Astrocyte (in vitro differentiated cells and primary cell): ENCODE measurements around the gene SGPL1. TPM values are rescaled to one million over a fixed set of nuclear protein-coding genes. Genes with fewer than 3 reads are reported as not detected.

Experiments
- DNase-seq: peaks from one replicate; pipeline ENCODE4 v3.0.0-alpha.2; 2010; ENCODE audit warnings: low read depth
- FAIRE-seq: peaks from 2 replicates; lab custom pipeline; 2011; peaks lifted over from hg19 to GRCh38; lab: Jason Lieb, UNC
- H2AFZ ChIP-seq: 2 replicates; pipeline ENCODE4 v1.6.0; 2012; ENCODE audit warnings: low read depth, low read length, inconsistent platforms
- H3K27ac ChIP-seq: 2 replicates; pipeline ENCODE4 v1.5.1; 2011; ENCODE audit warnings: low read depth, low read length, inconsistent platforms
- H3K27me3 ChIP-seq: 2 replicates; pipeline ENCODE4 v1.6.0; 2011; ENCODE audit warnings: low read length, inconsistent platforms; ENCODE audit not compliant: insufficient read depth
- H3K36me3 ChIP-seq: 2 replicates; pipeline ENCODE4 v1.5.1; 2011; ENCODE audit warnings: low read length, inconsistent platforms; ENCODE audit not compliant: insufficient read depth
- H3K4me1 ChIP-seq: 2 replicates; pipeline ENCODE4 v1.5.1; 2011; ENCODE audit warnings: low read length, inconsistent platforms; ENCODE audit not compliant: insufficient read depth
- H3K4me2 ChIP-seq: 2 replicates; pipeline ENCODE4 v1.6.0; 2012; ENCODE audit warnings: low read length, inconsistent platforms
- H3K4me3 ChIP-seq: 2 replicates; pipeline ENCODE4 v1.5.1; 2011; ENCODE audit warnings: low read depth, mild to moderate bottlenecking, low read length, inconsistent platforms; ENCODE audit not compliant: insufficient read depth
- H3K79me2 ChIP-seq: 2 replicates; pipeline ENCODE4 v1.6.0; 2012; ENCODE audit warnings: mild to moderate bottlenecking, low read length, inconsistent platforms; ENCODE audit not compliant: insufficient read depth
- H3K9ac ChIP-seq: 2 replicates; pipeline ENCODE4 v1.6.0; 2012; ENCODE audit warnings: mild to moderate bottlenecking, low read length, inconsistent platforms
- H3K9me3 ChIP-seq: 2 replicates; pipeline ENCODE4 v1.5.1; 2012; ENCODE audit warnings: low read depth, mild to moderate bottlenecking, low read length, inconsistent platforms; ENCODE audit not compliant: insufficient read depth
- H4K20me1 ChIP-seq: 2 replicates; pipeline ENCODE4 v1.6.0; 2012; ENCODE audit warnings: low read length, inconsistent platforms; ENCODE audit not compliant: insufficient read depth
- H3K27ac Mint-ChIP-seq: one replicate; pipeline ENCODE4 v1.8.0; 2021; ENCODE audit warnings: mild to moderate bottlenecking, mixed read lengths; ENCODE audit not compliant: unreplicated experiment
- H3K27me3 Mint-ChIP-seq: one replicate; pipeline ENCODE4 v1.8.0; 2021; ENCODE audit warnings: low read depth, mixed read lengths; ENCODE audit not compliant: unreplicated experiment
- H3K36me3 Mint-ChIP-seq: one replicate; pipeline ENCODE4 v1.8.0; 2021; ENCODE audit warnings: low read depth, mixed read lengths; ENCODE audit not compliant: unreplicated experiment
- H3K4me1 Mint-ChIP-seq: one replicate; pipeline ENCODE4 v1.8.0; 2021; ENCODE audit warnings: low read depth, mixed read lengths; ENCODE audit not compliant: unreplicated experiment
- H3K4me3 Mint-ChIP-seq: one replicate; pipeline ENCODE4 v1.8.0; 2021; ENCODE audit warnings: mild to moderate bottlenecking, moderate library complexity, mixed read lengths; ENCODE audit not compliant: unreplicated experiment
- H3K9me3 Mint-ChIP-seq: one replicate; pipeline ENCODE4 v1.8.0; 2021; ENCODE audit warnings: mild to moderate bottlenecking, mixed read lengths; ENCODE audit not compliant: unreplicated experiment
- CTCF ChIP-seq: IDR thresholded peaks from 2 replicates; pipeline ENCODE4 v1.5.1; 2011; ENCODE audit warnings: low read depth, mild to moderate bottlenecking, inconsistent platforms, low read length, moderate library complexity; ENCODE audit not compliant: insufficient read depth
- EZH2 ChIP-seq: IDR thresholded peaks from 2 replicates; pipeline ENCODE4 v1.6.1; 2012; ENCODE audit warnings: mild to moderate bottlenecking, low read length, inconsistent platforms; ENCODE audit not compliant: insufficient read depth
- total RNA-seq: library from RNA; stranded (reverse); gene quantifications from 2 replicates; pipeline ENCODE4 v1.2.1, GENCODE V29; 2021

The SGPL1 gene
- total RNA-seq, 1 donor from 2014 or later, result 101 TPM

- Histone ChIP-seq H3K27ac (no peak overlapping the region), H3K4me2 (no peak overlapping the region), H3K9me3 (no peaks in the 10 kb centered on the region), H3K79me2 (no peaks in the 10 kb centered on the region), H3K36me3 (peaks cover 17% of the 10 kb centered on the region), H4K20me1 (no peaks in the 10 kb centered on the region), H3K4me1 (no peaks in the 10 kb centered on the region), H3K9ac (no peak overlapping the region), H3K27me3 (no peaks in the 10 kb centered on the region), H2AFZ (no peak overlapping the region), H3K4me3 (no peak overlapping the region)
- H3K4me3 Mint-ChIP-seq, result no peak overlapping the region
- H3K9me3 Mint-ChIP-seq, result no peaks in the 10 kb centered on the region
- TF ChIP-seq EZH2 (no peak), CTCF (no peak)
- FAIRE-seq (peak; percentile 63), DNase-seq (no peak)
- peaks cover 18% of the 10 kb centered on the region for H3K36me3 Mint-ChIP-seq
- no peaks in the 10 kb centered on the region for H3K27me3 Mint-ChIP-seq
- H3K4me1 Mint-ChIP-seq, result peaks cover 35% of the 10 kb centered on the region
- H3K27ac Mint-ChIP-seq, result no peak overlapping the region
These were observed 47.9 kb downstream of the SGPL1 start for GRCh38 chr10:70863470-70864160.

GRCh38 chr10:70864935-70865334 is 49.2 kb downstream of the SGPL1 start:
- H3K79me2 ChIP-seq, result no peaks in the 10 kb centered on the region
- H3K27me3 ChIP-seq, result no peaks in the 10 kb centered on the region
- H3K4me1 ChIP-seq, result no peaks in the 10 kb centered on the region
- H4K20me1 ChIP-seq, result no peaks in the 10 kb centered on the region
- Mint-ChIP-seq H3K4me3 (no peak overlapping the region), H3K27ac (peak overlapping the region; percentile 38), H3K36me3 (peaks cover 21% of the 10 kb centered on the region), H3K27me3 (no peaks in the 10 kb centered on the region), H3K4me1 (peaks cover 35% of the 10 kb centered on the region), H3K9me3 (no peaks in the 10 kb centered on the region)
- no peak for TF ChIP-seq CTCF
- no peak for TF ChIP-seq EZH2
- no peak overlapping the region for H3K27ac ChIP-seq
- H3K4me2 ChIP-seq, result no peak overlapping the region
- H2AFZ ChIP-seq, result no peak overlapping the region
- H3K9me3 ChIP-seq, result no peaks in the 10 kb centered on the region
- DNase-seq (no peak), FAIRE-seq (no peak)
- no peak overlapping the region for H3K9ac ChIP-seq
- peaks cover 13% of the 10 kb centered on the region for H3K36me3 ChIP-seq
- H3K4me3 ChIP-seq, result no peak overlapping the region

GRCh38 chr10:70866424-70866823 is 50.7 kb downstream of the SGPL1 start:
- H3K9me3 Mint-ChIP-seq, result no peaks in the 10 kb centered on the region
- Histone ChIP-seq H3K27ac (no peak overlapping the region), H3K9ac (no peak overlapping the region), H3K4me2 (no peak overlapping the region), H2AFZ (no peak overlapping the region), H3K27me3 (no peaks in the 10 kb centered on the region), H3K9me3 (no peaks in the 10 kb centered on the region), H3K36me3 (peaks cover 14% of the 10 kb centered on the region), H3K4me1 (no peaks in the 10 kb centered on the region), H3K4me3 (no peak overlapping the region), H3K79me2 (no peaks in the 10 kb centered on the region), H4K20me1 (no peaks in the 10 kb centered on the region)
- FAIRE-seq, result no peak
- DNase-seq, result peak; percentile 56
- TF ChIP-seq CTCF, result no peak
- no peak for TF ChIP-seq EZH2
- H3K27ac Mint-ChIP-seq, result no peak overlapping the region
- peak overlapping the region; percentile 2 for H3K4me3 Mint-ChIP-seq
- H3K36me3 Mint-ChIP-seq, result peaks cover 14% of the 10 kb centered on the region
- peaks cover 35% of the 10 kb centered on the region for H3K4me1 Mint-ChIP-seq
- no peaks in the 10 kb centered on the region for H3K27me3 Mint-ChIP-seq
